ENCODE measurements around the gene UBE2G1. TPM values are rescaled to one million over a fixed set of nuclear protein-coding genes. Genes with fewer than 3 reads are reported as not detected.

UBE2G1 gene
- total RNA-seq, 1 donor: 45.3 TPM

DNA sequence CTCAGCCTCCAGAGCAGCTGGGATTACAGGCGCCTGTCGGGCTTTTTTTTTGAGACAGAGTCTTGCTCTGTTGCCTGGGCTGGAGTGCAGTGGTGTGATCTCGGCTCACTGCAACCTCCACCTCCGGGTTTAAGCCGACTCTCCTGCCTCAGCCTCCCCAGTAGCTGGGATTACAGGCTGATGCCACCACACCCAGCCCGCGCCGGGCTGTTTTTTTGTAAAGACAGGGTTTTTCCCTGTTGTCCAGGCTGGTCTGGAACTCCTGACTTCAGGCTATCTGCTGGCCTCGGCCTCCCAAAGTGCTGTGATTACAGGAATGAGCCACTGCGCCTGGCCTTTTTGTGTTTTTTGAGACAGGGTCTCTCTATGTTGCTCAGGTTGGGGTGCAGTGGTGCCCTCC is 39.9 kb upstream of the UBE2G1 start:
- H3K4me3 ChIP-seq (ENCODE audit: low read depth, low read length): no peak overlapping the region
- TF ChIP-seq, protein P1, sequence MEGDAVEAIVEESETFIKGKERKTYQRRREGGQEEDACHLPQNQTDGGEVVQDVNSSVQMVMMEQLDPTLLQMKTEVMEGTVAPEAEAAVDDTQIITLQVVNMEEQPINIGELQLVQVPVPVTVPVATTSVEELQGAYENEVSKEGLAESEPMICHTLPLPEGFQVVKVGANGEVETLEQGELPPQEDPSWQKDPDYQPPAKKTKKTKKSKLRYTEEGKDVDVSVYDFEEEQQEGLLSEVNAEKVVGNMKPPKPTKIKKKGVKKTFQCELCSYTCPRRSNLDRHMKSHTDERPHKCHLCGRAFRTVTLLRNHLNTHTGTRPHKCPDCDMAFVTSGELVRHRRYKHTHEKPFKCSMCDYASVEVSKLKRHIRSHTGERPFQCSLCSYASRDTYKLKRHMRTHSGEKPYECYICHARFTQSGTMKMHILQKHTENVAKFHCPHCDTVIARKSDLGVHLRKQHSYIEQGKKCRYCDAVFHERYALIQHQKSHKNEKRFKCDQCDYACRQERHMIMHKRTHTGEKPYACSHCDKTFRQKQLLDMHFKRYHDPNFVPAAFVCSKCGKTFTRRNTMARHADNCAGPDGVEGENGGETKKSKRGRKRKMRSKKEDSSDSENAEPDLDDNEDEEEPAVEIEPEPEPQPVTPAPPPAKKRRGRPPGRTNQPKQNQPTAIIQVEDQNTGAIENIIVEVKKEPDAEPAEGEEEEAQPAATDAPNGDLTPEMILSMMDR (IDR thresholded peaks at IDR 0.05; ENCODE audit: insufficient read depth, low read depth, low read length): no peak
- DNase-seq (ENCODE audit: low read depth): no peak

DNA sequence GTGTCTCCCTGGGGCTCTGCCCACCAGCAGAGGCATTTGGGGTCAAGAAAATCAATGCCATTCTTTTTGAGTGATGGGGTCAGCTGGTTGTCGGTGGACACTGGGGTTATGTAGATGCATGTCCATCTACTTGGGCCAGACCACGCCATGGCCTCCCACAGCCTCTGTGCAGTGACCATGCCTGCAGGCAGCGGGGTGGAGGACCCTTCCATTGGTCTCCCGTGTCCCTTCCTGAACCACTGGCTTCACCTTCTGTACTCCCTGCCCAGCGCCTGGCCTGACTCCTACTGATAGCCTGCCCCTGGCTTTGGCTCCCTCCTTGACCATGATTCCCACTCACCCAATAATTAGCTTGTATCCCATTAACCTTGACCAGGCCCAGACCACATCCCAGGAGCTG is 39.2 kb upstream of the UBE2G1 start:
- no peak overlapping the region for H3K4me3 ChIP-seq (ENCODE audit: low read depth, low read length)
- no peak for DNase-seq (ENCODE audit: low read depth)
- TF ChIP-seq, protein P1 (IDR thresholded peaks at IDR 0.05; ENCODE audit: insufficient read depth, low read depth, low read length): no peak

DNA sequence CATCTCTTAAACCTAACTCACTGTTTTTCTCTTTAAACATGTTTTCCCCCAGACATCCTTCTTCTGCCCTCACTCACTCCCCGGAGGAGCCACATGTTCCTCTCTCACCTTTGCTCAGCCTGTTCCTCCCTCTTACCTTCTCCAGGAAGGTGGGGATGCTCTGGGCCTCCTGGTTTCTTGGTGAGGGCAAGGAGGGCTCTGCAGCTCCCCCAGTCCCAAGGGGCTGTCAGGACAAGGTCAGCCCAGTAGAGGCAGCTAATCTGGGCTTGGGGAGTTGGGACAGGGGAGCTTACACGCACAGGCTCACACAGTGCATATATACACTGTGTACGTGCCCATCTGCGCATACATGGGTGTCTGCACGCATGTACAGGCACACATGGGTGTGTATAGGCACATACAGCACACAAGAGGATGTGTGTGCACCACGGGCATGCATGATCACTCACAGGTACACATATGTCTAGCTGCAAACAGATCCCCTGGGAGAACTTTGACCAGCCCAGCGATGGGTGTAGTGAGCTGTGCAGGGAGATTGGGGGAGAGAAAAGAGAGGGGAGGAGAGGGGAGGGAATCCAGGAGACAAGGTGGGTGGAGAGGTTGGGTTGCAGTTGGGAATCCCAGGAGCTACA is 38.7 kb upstream of the UBE2G1 start:
- DNase-seq (ENCODE audit: low read depth): no peak
- TF ChIP-seq, protein P1 (IDR thresholded peaks at IDR 0.05; ENCODE audit: insufficient read depth, low read depth, low read length): no peak
- H3K4me3 ChIP-seq (ENCODE audit: low read depth, low read length): no peak overlapping the region

DNA sequence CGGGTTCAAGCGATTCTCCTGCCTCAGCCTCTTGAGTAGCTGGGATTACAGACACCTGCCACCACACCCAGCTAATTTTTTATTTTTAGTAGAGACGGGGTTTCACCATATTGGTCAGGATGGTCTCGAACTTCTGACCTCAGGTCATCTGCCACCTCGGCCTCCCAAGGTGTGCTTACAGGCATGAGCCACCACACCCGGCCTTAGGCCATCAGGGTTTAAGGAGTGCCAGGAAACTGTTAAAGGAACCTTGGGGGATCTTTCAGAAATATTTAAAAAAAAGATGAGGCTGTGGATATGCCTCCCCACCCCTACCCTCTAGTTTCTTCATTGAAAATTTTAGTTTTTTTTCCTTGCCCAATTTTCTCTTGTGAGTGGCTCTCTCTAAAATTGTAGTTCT is 31.4 kb upstream of the UBE2G1 start:
- no peak for DNase-seq (ENCODE audit: low read depth)
- H3K4me3 ChIP-seq (ENCODE audit: low read depth, low read length): no peak overlapping the region
- TF ChIP-seq, protein P1 (IDR thresholded peaks at IDR 0.05; ENCODE audit: insufficient read depth, low read depth, low read length): no peak

DNA sequence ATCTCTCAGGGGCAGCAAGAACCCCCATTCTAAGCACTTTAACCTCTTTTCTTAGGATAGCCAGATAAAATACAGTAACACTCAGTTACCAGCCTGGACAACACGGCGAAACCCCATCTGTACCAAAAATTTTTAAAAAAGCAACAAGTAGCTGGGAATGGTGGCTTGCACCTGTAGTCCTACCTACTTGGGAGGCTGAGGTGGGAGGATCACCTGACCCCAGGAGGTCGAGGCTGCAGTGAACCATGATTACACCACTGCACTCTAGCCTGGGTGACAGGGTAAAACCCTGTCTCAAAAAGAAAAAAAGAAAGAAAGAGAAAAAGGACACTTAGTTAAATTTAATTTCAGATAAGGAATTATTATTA is 28.6 kb upstream of the UBE2G1 start:
- DNase-seq (ENCODE audit: low read depth): no peak
- H3K4me3 ChIP-seq (ENCODE audit: low read depth, low read length): no peak overlapping the region
- TF ChIP-seq, protein P1 (IDR thresholded peaks at IDR 0.05; ENCODE audit: insufficient read depth, low read depth, low read length): no peak

DNA sequence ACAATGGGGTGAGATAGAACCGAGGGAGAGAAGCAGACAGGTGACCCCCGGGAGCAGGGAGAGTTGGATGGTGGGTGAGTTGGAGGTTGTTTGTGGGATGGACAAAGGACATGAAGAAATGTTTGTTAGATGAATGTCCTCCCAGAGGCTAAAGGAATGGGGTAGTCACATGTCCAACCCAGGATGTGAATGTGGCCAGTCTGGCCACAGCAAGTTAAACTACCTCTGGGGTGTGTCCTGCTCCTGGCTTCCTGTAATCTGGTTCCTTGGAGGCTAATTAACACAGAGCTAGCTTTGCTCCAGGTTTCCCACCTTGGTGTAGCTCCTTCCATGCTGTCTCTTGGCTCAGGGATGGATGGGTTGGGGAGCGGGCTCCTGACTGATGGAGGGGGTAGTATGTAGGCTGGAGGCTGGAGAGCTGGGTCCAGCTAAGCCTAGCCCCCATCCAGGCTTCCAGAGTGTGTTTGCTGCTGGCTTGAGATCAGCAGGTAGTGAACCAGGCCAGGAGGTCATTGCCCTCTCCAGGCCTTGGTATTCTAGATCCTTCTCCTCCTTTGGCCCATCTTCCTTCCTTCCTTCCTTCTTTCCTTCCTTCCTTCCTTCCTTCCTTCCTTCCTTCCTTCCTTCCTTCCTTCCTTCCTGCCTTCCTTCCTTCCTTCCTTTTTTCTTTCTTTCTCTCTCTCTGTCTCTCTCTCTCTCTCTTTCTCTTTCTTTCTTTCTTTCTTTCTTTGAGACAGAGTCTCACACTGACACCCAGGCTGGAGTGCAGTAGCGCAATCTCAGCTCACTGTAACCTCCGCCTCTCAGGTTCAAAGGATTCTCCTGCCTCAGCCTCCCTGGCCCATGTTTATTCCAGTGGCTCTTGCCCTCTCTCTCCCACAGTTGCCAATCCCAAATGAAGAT is 28.0 kb upstream of the UBE2G1 start:
- H3K4me3 ChIP-seq (ENCODE audit: low read depth, low read length): no peak overlapping the region
- DNase-seq (ENCODE audit: low read depth): no peak
- TF ChIP-seq, protein P1 (IDR thresholded peaks at IDR 0.05; ENCODE audit: insufficient read depth, low read depth, low read length): no peak
